Aorta (tissue), 5 donors: ENCODE data around the gene FADS6. TPM values are rescaled to one million over a fixed set of nuclear protein-coding genes. Genes with fewer than 3 reads are reported as not detected.

Experiments
- ATAC-seq: fragments of 200-7000 bp; cut with Tn5 transposase; one replicate; pipeline ENCODE4 v1.9.1; 2022; ENCODE audit warnings: moderate library complexity; ENCODE audit not compliant: low FRiP score
- DNase-seq, 2 donors: peaks; one replicate each; pipeline ENCODE4 v3.0.0-alpha.2; 2020
- H3K27ac ChIP-seq, 2 donors: one replicate each; pipeline ENCODE4 v1.5.1; 2013; ENCODE audit warnings: low read length in 2 of 2, mild to moderate bottlenecking in 2 of 2, moderate library complexity in 2 of 2, control low read depth in 1 of 2, inconsistent platforms in 1 of 2, low read depth in 1 of 2
- H3K27me3 ChIP-seq, 2 donors: one replicate each; pipeline ENCODE4 v1.6.1; 2013; ENCODE audit warnings: control low read depth in 1 of 2, low read length in 1 of 2, mild to moderate bottlenecking in 1 of 2, moderate library complexity in 1 of 2; ENCODE audit not compliant: insufficient read depth in 2 of 2, control insufficient read depth in 1 of 2
- H3K36me3 ChIP-seq, 2 donors: one replicate each; pipeline ENCODE4 v1.6.1; 2013; ENCODE audit warnings: control low read depth in 1 of 2, low read length in 1 of 2, mild to moderate bottlenecking in 1 of 2; ENCODE audit not compliant: insufficient read depth in 2 of 2, control insufficient read depth in 1 of 2
- H3K4me1 ChIP-seq, 2 donors: one replicate each; pipeline ENCODE4 v1.6.1; 2013; ENCODE audit warnings: low read length in 2 of 2, control low read depth in 1 of 2, mild to moderate bottlenecking in 1 of 2, moderate library complexity in 1 of 2; ENCODE audit not compliant: insufficient read depth in 2 of 2, control insufficient read depth in 1 of 2
- H3K4me3 ChIP-seq, 2 donors: one replicate each; pipeline ENCODE4 v1.5.1; 2013; ENCODE audit warnings: low read length in 2 of 2, control low read depth in 1 of 2, mild to moderate bottlenecking in 1 of 2
- H3K9me3 ChIP-seq: one replicate; pipeline ENCODE4 v1.6.1; 2013; ENCODE audit warnings: mild to moderate bottlenecking, low read length; ENCODE audit not compliant: control insufficient read depth
- WGBS, 2 donors: extraction: QIAGEN DNeasy Blood & Tissue Kit; methylation state at CpG; one replicate each; pipeline ENCODE4 v1.1.7; 2013; 5-methylcytosine and 5-hydroxymethylcytosine counted together
- intact Hi-C, 2 donors: fragments of 100-400 bp; cut with DNase I; formaldehyde crosslinking; loops; one replicate each; pipeline versions ENCODE4 v1.14.2 to v1.15.0; 2022
- polyA plus RNA-seq, 2 donors: library from polyadenylated mRNA; stranded (reverse); fragments of 200-250 nt; gene quantifications; one replicate each; pipeline ENCODE4 v1.2.3, GENCODE V29; 2013
- total RNA-seq, 2 donors: library from RNA; stranded (reverse); fragmentation: NEBNext Ultra II Directional; extraction: Animal tissue kit (Norgen Biotek cat#: 25700); gene quantifications; one replicate each; pipeline ENCODE4 v1.2.1, GENCODE V29; 2021
- donor health status: healthy with polysubstance abuse.
- donor health status: Bipolar disorder and iron deficiency.
- donor health status: DM: no; HTN: no; CAD: no.
- donor health status: DM: no; HTN: no; CAD: no.
- donor health status: DM: yes; HTN: yes; CAD: no.

Gene FADS6
- total and polyA plus RNA-seq, 4 donors: 4.1 TPM; not detected in 3

GRCh38 chr17:74836691-74837467, 56.6 kb downstream of the FADS6 start:
- intact Hi-C loops: no loop called here
- WGBS, 2 donors: 94 to 95% methylated on average over 19 of the region's 19 CpGs
- no peak for ATAC-seq

GRCh38 chr17:74836191-74836590, 57.2 kb downstream of the FADS6 start:
- intact Hi-C loops: no loop called here
- WGBS, 2 donors: 92 to 96% methylated on average over 26 of the region's 26 CpGs
- H3K27me3 ChIP-seq: no peaks in the 10 kb centered on the region

More at GRCh38 chr17:74836691-74837467, 56.6 kb downstream of the FADS6 start:
- no peak overlapping the region for H3K27ac ChIP-seq
- no peaks in the 10 kb centered on the region for H3K27me3 ChIP-seq
- DNase-seq: no peak
- H3K9me3 ChIP-seq: no peaks in the 10 kb centered on the region
- H3K4me1 ChIP-seq: no peaks in the 10 kb centered on the region
- no peaks in the 10 kb centered on the region for H3K36me3 ChIP-seq
- no peak overlapping the region for H3K4me3 ChIP-seq

GRCh38 chr17:74833501-74834377, 59.7 kb downstream of the FADS6 start:
- DNase-seq (peak in 1 of 2 donors; percentile 79), ATAC-seq (no peak)
- WGBS, 2 donors: 70 to 78% methylated on average over 16 of the region's 16 CpGs
- Histone ChIP-seq H3K27ac (no peak overlapping the region), H3K36me3 (no peaks in the 10 kb centered on the region), H3K27me3 (no peaks in the 10 kb centered on the region), H3K9me3 (no peaks in the 10 kb centered on the region), H3K4me3 (no peak overlapping the region), H3K4me1 (no peaks in the 10 kb centered on the region)
- intact Hi-C loops: no loop called here

More at GRCh38 chr17:74836191-74836590, 57.2 kb downstream of the FADS6 start:
- Histone ChIP-seq H3K36me3 (no peaks in the 10 kb centered on the region), H3K4me3 (no peak overlapping the region), H3K4me1 (no peaks in the 10 kb centered on the region), H3K9me3 (no peaks in the 10 kb centered on the region), H3K27ac (no peak overlapping the region)
- peak in 1 of 2 donors; percentile 35 for DNase-seq
- ATAC-seq: no peak

GRCh38 chr17:74832421-74832820, 61.0 kb downstream of the FADS6 start:
- ATAC-seq (no peak), DNase-seq (no peak)
- Histone ChIP-seq H3K27me3 (no peaks in the 10 kb centered on the region), H3K4me3 (no peak overlapping the region), H3K27ac (no peak overlapping the region), H3K36me3 (no peaks in the 10 kb centered on the region), H3K4me1 (no peaks in the 10 kb centered on the region), H3K9me3 (no peaks in the 10 kb centered on the region)
- 93 to 95% methylated on average over 9 of the region's 9 CpGs for WGBS, 2 donors
- intact Hi-C loops: no loop called here

- DNase-seq: no peak
- Histone ChIP-seq H3K4me3 (no peak overlapping the region), H3K9me3 (no peaks in the 10 kb centered on the region), H3K4me1 (no peaks in the 10 kb centered on the region), H3K36me3 (no peaks in the 10 kb centered on the region), H3K27me3 (no peaks in the 10 kb centered on the region), H3K27ac (no peak overlapping the region)
- WGBS, 2 donors: 88 to 90% methylated on average over 22 of the region's 22 CpGs
- intact Hi-C loops: no loop called here
- ATAC-seq: no peak
Measured at GRCh38 chr17:74831444-74832146, 61.8 kb downstream of the FADS6 start.

- H3K36me3 ChIP-seq: no peaks in the 10 kb centered on the region
- no peak for ATAC-seq
- H3K27ac ChIP-seq: no peak overlapping the region
- no peaks in the 10 kb centered on the region for H3K9me3 ChIP-seq
- no peak for DNase-seq
- no peak overlapping the region for H3K4me3 ChIP-seq
- H3K4me1 ChIP-seq: no peaks in the 10 kb centered on the region
- WGBS, 2 donors: 89 to 92% methylated on average over 19 of the region's 19 CpGs
- H3K27me3 ChIP-seq: no peaks in the 10 kb centered on the region
- intact Hi-C loops: no loop called here
Measured at GRCh38 chr17:74830861-74831260, 62.6 kb downstream of the FADS6 start.

- H3K4me3 ChIP-seq: no peak overlapping the region
- no peaks in the 10 kb centered on the region for H3K36me3 ChIP-seq
- intact Hi-C loops: no loop called here
- DNase-seq (no peak), ATAC-seq (no peak)
- H3K27me3 ChIP-seq: no peaks in the 10 kb centered on the region
- H3K27ac ChIP-seq: no peak overlapping the region
- H3K9me3 ChIP-seq: no peaks in the 10 kb centered on the region
- H3K4me1 ChIP-seq: no peaks in the 10 kb centered on the region
- 72 to 80% methylated on average over 11 of the region's 11 CpGs for whole genome bisulfite sequencing, 2 donors
Measured at GRCh38 chr17:74827800-74828199, 65.6 kb downstream of the FADS6 start.
